ENCODE results near the gene CNTNAP2. TPM values are rescaled to one million over a fixed set of nuclear protein-coding genes. Genes with fewer than 3 reads are reported as not detected.

The CNTNAP2 gene
- total and polyA plus RNA-seq, 2 of the 13 experiments (the other 11 are each of a cell fraction or from before 2014, with no cell fraction given), result 0.40 to 0.42 TPM

GRCh38 chr7:147944321-147944720 is 1827.7 kb downstream of the CNTNAP2 start:
- no peaks in the 10 kb centered on the region for H3K9me3 ChIP-seq (ENCODE audit: low read length)
- no peaks in the 10 kb centered on the region for H3K36me3 ChIP-seq (replicated peaks in 1 of 2; ENCODE audit: control insufficient read depth in 1 of 2, insufficient read depth in 2 of 2, low read length in 2 of 2)
- no peaks in the 10 kb centered on the region for H3K27me3 ChIP-seq (ENCODE audit: control insufficient read depth in 1 of 2, insufficient read depth in 2 of 2, low read length in 2 of 2)
- no peaks in the 10 kb centered on the region for H4K20me1 ChIP-seq (ENCODE audit: insufficient read depth, low read length)
- WGBS (ENCODE audit: low lambda C conversion rate), result 0% methylated on average over 2 of the region's 2 CpGs
- no peaks in the 10 kb centered on the region for H3K79me2 ChIP-seq (ENCODE audit: insufficient read depth, low read length)
- H3K4me3 ChIP-seq (replicated peaks in 1 of 3; ENCODE audit: insufficient read depth in 1 of 3, low read depth in 2 of 3, low read length in 3 of 3), result no peak overlapping the region
- no peak overlapping the region for H3K27ac ChIP-seq (ENCODE audit: extremely low read length, insufficient read depth, low read length)
- TF ChIP-seq CENPX (CRISPR knock-in tag; IDR thresholded peaks at IDR 0.05), result no peak
- no peak for TF ChIP-seq ZNF431 (CRISPR knock-in tag; IDR thresholded peaks at IDR 0.05; ENCODE audit: borderline replicate concordance, low read depth)
- no peak for TF ChIP-seq GTF3A (CRISPR knock-in tag; conservative IDR thresholded peaks at IDR 0.05)
- no peak for TF ChIP-seq NCOA5 (CRISPR knock-in tag; IDR thresholded peaks at IDR 0.05)
- TF ChIP-seq SAFB2 (CRISPR knock-in tag; IDR thresholded peaks at IDR 0.05; ENCODE audit: borderline replicate concordance, low read depth), result no peak
- no peak for TF ChIP-seq ZFX (CRISPR knock-in tag; IDR thresholded peaks at IDR 0.05; ENCODE audit: low read depth)
- TF ChIP-seq MNT (IDR thresholded peaks at IDR 0.05), result no peak
- TF ChIP-seq STAT6 (CRISPR knock-in tag; IDR thresholded peaks at IDR 0.05; ENCODE audit: borderline replicate concordance), result no peak
- no peak for TF ChIP-seq ZSCAN29 (CRISPR knock-in tag; conservative IDR thresholded peaks at IDR 0.05)
- TF ChIP-seq ZBTB25 (CRISPR knock-in tag; IDR thresholded peaks at IDR 0.05), result no peak
- no peak for TF ChIP-seq TRIM24 (CRISPR knock-in tag; IDR thresholded peaks at IDR 0.05)
- no peak for TF ChIP-seq JDP2 (CRISPR knock-in tag; IDR thresholded peaks at IDR 0.05; ENCODE audit: borderline replicate concordance)
- TF ChIP-seq ZBTB43 (CRISPR knock-in tag; conservative IDR thresholded peaks at IDR 0.05), result no peak
- no peak for TF ChIP-seq RAD21 (CRISPR knock-in tag; IDR thresholded peaks at IDR 0.05)
- DNase-seq (ENCODE audit: low spot score), result no peak
- no peak overlapping the region for H2AFZ ChIP-seq (ENCODE audit: low read length)
- POLR2A ChIA-PET, result no interaction called here
- BruUV-seq (replicated peaks), result no TSS peak
- no peak for ATAC-seq
- CTCF ChIA-PET (ENCODE audit: low intra/inter-chr PET ratio, low total read pairs), result no interaction called here
- no peak overlapping the region for H3K9ac ChIP-seq (ENCODE audit: insufficient read depth, low read depth, low read length)
- no peak overlapping the region for H3K4me2 ChIP-seq (ENCODE audit: low read depth, low read length)
- intact Hi-C loops (cut with micrococcal nuclease; ENCODE audit: unreplicated experiment) (no loop called here), in situ Hi-C loops (cut with HindIII; ENCODE audit: extremely low pct_ligation_motif_present, low pct_unique_long_range_greater_than_20kb) (no loop called here)
- no peaks in the 10 kb centered on the region for H3K4me1 ChIP-seq (ENCODE audit: insufficient read depth, low read length)
- no peak for FAIRE-seq
